Measurements from ENCODE around the gene NME3.

NME3 gene

GRCh38 chr16:1779741-1780676 lies 8.7 kb upstream of the NME3 start:
- DNase-seq: no peak

- DNase-seq: peak; percentile 41
Measured at GRCh38 chr16:1779234-1779701, 7.9 kb upstream of the NME3 start.

DNA sequence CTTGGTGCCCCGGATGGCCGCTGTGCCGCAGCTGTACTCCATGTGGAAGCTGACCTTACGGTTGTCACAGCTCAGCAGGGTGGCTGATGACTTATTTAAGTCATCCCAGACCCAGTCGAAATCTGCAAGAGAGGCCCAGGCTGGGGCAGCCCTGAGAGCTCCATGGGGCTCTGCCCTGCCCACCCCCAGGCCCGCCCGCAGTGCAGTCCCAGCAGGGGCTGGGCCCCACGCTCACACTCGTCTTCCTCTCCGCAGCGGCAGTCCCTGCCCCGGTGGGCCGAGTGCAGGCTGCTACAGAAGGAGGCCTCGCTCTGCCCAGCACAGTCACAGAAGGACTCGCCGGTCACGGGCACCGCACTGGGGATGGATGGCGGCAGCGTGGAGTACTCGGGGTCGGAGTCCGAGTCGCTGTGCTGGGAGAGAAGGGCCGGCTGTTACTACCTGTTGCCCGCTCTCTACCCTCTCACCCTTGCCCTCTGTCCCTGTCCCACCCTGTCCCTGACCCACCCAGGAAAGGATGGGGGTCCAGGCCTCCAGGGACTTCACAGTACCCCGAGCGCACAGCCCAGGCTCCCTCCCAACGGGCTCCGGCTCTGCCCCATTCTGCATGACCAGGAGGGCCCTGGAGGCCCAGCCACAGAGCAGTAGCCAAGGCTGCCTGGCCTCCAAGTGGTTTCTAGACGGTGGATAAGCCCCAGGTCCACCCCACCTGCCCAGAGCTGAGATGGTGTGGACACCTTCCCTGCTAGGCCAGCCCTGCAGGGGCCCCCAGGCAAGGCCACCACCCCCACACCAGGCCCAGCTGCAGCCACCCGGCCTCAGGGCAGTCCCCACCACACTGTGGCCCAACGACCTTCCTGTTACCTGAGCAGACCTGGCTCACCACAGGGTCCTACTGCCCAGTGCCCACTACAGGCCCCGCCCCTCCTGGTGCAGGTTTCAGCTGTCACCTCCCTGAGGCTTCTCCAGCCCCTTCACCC lies 7.1 kb upstream of the NME3 start:
- DNase-seq: peak; percentile 42

- DNase-seq: peak; percentile 40
Measured at GRCh38 chr16:1777375-1778199, 6.2 kb upstream of the NME3 start.

- no peak for DNase-seq
Measured at GRCh38 chr16:1776991-1777374, 5.6 kb upstream of the NME3 start.

GRCh38 chr16:1776672-1776955 lies 5.3 kb upstream of the NME3 start:
- no peak for DNase-seq

- peak; percentile 43 for DNase-seq
Measured at GRCh38 chr16:1775846-1776671, 4.7 kb upstream of the NME3 start.

GRCh38 chr16:1775006-1775845 lies 3.9 kb upstream of the NME3 start:
- DNase-seq: peak; percentile 43

- DNase-seq: no peak
Measured at GRCh38 chr16:1774448-1774780, 3.1 kb upstream of the NME3 start.

- DNase-seq: no peak
Measured at GRCh38 chr16:1773703-1774447, 2.5 kb upstream of the NME3 start.

GRCh38 chr16:1772908-1773702 lies 1.8 kb upstream of the NME3 start, which contains the start of gene MRPS34:
Gene MRPS34, minus strand, starts transcription at chr16:1773134. Its CDS starts 15 bp downstream, at chr16:1773119.
- DNase-seq: peak; percentile 90

- DNase-seq: no peak
Measured at GRCh38 chr16:1772362-1772907, 1.1 kb upstream of the NME3 start, which contains the start of gene EME2. Gene EME2, plus strand, starts transcription at chr16:1772810. Its CDS starts 418 bp downstream, at chr16:1773228.

DNA sequence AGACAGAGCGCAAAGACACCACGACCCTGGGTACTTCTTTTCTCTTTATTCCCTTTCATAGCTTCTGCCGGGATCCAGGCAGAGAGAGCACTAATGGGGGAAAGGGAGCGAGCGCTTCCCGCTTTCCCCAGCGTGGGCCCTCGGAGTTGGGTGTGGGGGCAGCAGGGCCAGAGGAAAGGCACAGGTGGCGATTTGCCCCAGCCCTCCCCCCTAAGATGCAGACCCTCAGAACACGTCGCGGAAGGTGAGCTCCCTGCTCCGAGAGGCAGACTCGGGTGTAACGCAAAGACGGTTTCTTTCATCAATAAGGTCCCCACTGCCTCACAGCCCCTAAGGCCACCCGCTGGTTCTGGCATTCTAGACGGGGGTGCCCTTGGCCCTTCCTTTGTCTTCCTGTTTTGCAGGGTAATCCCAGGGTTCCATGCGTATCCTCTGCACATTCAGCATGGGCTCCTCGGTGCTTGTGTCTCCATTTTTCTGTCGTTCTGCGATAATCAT lies 570 bp upstream of the NME3 start:
- DNase-seq: peak; percentile 45

- peak; percentile 60 for DNase-seq
Measured at GRCh38 chr16:1770328-1771187, 785 bp downstream of the NME3 start.

- peak; percentile 46 for DNase-seq
Measured at GRCh38 chr16:1769402-1770300, 1.7 kb downstream of the NME3 start.

DNA sequence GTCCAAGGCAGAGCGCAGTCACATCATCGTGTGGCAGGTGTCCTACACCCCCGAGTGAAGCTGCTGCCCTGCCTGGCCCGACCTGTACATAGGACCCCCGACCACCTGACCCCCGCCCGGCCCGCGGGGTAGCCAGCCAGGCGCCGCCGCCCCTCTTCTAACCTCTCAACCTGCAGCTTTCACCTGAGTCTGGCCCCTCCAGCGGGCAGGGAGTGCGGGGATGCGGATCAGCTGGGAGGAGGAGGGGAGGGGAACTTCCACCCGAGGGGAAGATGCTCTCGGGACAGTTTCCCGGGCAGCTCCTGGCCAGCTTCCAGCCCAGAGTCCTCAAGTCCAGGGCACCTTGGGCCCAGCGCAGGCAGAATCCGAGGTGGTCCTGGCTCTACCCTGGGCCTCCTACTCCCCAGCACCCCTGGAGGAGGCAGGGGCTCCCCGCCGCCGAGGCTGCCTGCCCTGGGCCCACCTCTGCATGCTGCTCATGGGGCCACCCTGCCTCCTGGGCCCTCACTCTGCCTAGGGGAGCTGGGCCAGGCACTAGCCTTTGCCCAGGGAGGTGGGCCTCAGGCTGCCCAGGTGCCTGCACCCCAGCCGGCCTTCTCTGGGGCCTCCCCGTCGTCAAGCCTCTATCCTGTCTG lies 2.5 kb downstream of the NME3 start:
- peak; percentile 45 for DNase-seq

Data from right forelimb (tissue), 1 donor.